SK-N-MC (cell line): ENCODE measurements around the gene OR51B2.

Source experiments
- EZH2 ChIP-seq: fragments of 200-600 bp; sonication (generic); IDR thresholded peaks from one replicate; pipeline ENCODE4 v1.6.1; 2017; ENCODE audit warnings: antibody characterized with exemption
- FOXP2 ChIP-seq: optimal IDR thresholded peaks from 2 replicates; pipeline ENCODE3; 2011; ENCODE audit warnings: mild to moderate bottlenecking, moderate library complexity; ENCODE audit not compliant: insufficient read depth; ENCODE audit errors: extremely low read length, control extremely low read depth

DNA sequence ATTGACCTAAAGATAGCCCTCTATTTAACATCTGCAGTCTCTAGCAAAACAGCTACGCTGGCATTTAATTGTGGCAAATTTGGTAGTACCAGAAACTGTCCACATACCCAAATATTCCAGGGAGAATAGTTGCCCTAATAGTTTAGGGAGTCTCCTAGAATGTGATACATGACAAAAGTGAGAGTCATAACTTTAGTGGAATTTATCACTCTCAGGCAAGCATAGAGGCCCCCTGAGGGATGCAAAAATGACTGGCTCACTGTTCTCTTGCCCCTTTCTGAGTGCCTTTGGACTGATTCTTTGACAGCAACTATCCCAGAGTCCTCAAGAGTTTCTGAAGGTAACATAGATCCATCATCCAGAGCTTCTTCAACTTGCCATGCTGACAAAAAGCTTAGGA, 20.1 kb downstream of the OR51B2 start:
- no peak for TF ChIP-seq EZH2
- no peak for TF ChIP-seq FOXP2
